Thymus (tissue), 11 donors: Measurements from ENCODE around the gene PRPF6. TPM values are rescaled to one million over a fixed set of nuclear protein-coding genes. Genes with fewer than 3 reads are reported as not detected.

Experiments
- DNase-seq, 9 donors: peaks; one replicate each; pipeline ENCODE4 v3.0.0-alpha.2; 2013; ENCODE audit warnings: low spot score in 9 of 9, low read depth in 6 of 9, missing footprints in 1 of 9
- H3K27ac ChIP-seq, 2 donors: one replicate each; pipeline ENCODE4 v1.5.1; 2013; ENCODE audit warnings: control low read depth in 1 of 2, low read depth in 1 of 2, low read length in 1 of 2, mild to moderate bottlenecking in 1 of 2, moderate library complexity in 1 of 2
- H3K27me3 ChIP-seq, 2 donors: one replicate each; pipeline ENCODE4 v1.5.1; 2013; ENCODE audit warnings: low read length in 1 of 2; ENCODE audit not compliant: control insufficient read depth in 2 of 2, insufficient read depth in 1 of 2
- H3K36me3 ChIP-seq, 2 donors: one replicate each; pipeline ENCODE4 v1.5.1; 2013; ENCODE audit warnings: low read length in 1 of 2, mild to moderate bottlenecking in 1 of 2, moderate library complexity in 1 of 2; ENCODE audit not compliant: control insufficient read depth in 2 of 2, insufficient read depth in 2 of 2
- H3K4me1 ChIP-seq, 2 donors: one replicate each; pipeline ENCODE4 v1.5.1; 2013; ENCODE audit warnings: low read length in 2 of 2; ENCODE audit not compliant: control insufficient read depth in 2 of 2, insufficient read depth in 2 of 2
- H3K4me3 ChIP-seq, 2 donors: one replicate each; pipeline ENCODE4 v1.5.1; 2013; ENCODE audit warnings: low read length in 2 of 2, control low read depth in 1 of 2, mild to moderate bottlenecking in 1 of 2
- H3K9me3 ChIP-seq, 2 donors: one replicate each; pipeline ENCODE4 v1.5.1; 2013; ENCODE audit warnings: low read length in 1 of 2, mild to moderate bottlenecking in 1 of 2; ENCODE audit not compliant: control insufficient read depth in 2 of 2, insufficient read depth in 1 of 2
- WGBS: extraction: QIAGEN DNeasy Blood & Tissue Kit; methylation state at CpG from one replicate; pipeline ENCODE4 v1.1.7; 2013; 5-methylcytosine and 5-hydroxymethylcytosine counted together
- polyA plus RNA-seq: library from polyadenylated mRNA; stranded (reverse); fragments of 200-250 nt; gene quantifications from one replicate; pipeline ENCODE4 v1.2.3, GENCODE V29; 2013
- total RNA-seq: library from RNA; stranded (reverse); fragments of 120-200 nt; gene quantifications from one replicate; pipeline ENCODE4 v1.2.4, GENCODE V29; 2013
- donor health status: healthy.

PRPF6 gene
- total and polyA plus RNA-seq, 2 donors, result 45.1 to 56.1 TPM

DNA sequence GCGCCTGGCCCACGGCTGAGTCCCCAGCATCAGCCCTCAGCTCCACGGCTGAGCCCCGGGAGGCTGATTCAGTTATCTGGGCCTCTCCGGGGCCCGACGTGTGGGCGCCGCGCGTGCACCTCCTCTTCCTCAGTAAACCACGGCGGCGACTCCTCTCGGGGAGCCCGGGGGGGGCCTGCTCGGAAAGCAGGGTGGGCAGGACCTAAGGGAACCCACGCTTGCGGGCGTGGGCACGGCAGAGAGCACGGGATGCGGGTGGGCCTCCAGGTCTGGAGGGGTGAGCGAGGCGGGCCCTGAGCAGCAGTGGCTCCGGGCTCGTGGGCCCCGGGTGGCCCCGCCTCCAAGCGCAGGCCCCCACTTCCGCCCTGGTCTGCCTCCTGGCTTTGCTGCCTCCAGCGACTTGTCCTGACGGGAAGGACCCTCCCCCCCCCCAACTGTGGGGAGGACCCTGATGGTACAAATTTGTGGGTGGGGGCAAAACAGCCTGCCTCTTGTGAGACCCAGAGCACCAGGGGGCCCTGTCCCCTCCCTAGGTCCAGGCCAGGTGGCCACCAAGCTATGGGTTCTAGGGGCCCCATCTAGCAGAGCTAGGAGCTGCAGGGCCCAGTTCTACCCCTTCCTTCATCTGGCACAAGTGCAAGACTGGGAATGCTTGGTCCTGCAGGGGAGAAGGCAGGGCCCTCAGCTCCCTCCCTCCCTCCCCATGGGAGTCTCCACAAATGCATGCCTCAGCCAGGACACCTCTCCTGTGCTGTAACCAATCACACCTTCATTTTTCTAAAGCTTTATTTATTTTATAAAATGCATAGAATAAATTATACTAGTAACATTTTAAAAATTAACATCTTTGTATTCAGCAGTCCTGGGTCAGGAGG, 41.6 kb upstream of the PRPF6 start:
- H3K4me1 ChIP-seq, result peaks cover 4 to 16% of the 10 kb centered on the region in 2 donors
- no peak for DNase-seq
- H3K27ac ChIP-seq, result no peak overlapping the region
- WGBS, result 86% methylated on average over 33 of the region's 33 CpGs
- H3K36me3 ChIP-seq, result peaks cover 49 to 68% of the 10 kb centered on the region in 2 donors
- H3K4me3 ChIP-seq, result no peak overlapping the region
- H3K9me3 ChIP-seq, result peaks cover 0 to 14% of the 10 kb centered on the region in 2 donors
- H3K27me3 ChIP-seq, result no peaks in the 10 kb centered on the region

DNA sequence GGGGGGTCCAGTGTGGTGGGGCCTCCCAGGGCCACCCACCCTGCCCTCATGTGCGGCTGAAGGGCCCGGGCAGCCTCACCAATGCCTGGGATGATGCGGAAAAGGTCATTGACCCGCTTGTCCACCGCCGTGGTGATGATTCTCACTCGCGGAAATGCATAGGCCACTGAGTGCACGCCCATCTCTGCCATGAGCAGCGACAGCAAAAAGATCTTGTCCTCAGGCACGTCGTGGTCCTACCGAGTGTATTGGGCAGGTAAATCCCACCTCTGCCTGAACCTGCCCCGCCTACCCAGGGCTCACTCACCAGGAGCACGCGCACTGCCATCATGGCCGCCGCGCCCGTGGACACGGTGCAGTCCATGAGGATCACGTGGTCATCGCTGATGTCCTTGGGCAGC, 40.9 kb upstream of the PRPF6 start:
- peaks cover 48 to 68% of the 10 kb centered on the region in 2 donors for H3K36me3 ChIP-seq
- DNase-seq, result no peak
- H3K27me3 ChIP-seq, result no peaks in the 10 kb centered on the region
- H3K4me1 ChIP-seq, result peaks cover 4 to 16% of the 10 kb centered on the region in 2 donors
- WGBS, result 98% methylated on average over 23 of the region's 23 CpGs
- no peak overlapping the region for H3K4me3 ChIP-seq
- no peak overlapping the region for H3K27ac ChIP-seq
- peaks cover 0 to 14% of the 10 kb centered on the region in 2 donors for H3K9me3 ChIP-seq

DNA sequence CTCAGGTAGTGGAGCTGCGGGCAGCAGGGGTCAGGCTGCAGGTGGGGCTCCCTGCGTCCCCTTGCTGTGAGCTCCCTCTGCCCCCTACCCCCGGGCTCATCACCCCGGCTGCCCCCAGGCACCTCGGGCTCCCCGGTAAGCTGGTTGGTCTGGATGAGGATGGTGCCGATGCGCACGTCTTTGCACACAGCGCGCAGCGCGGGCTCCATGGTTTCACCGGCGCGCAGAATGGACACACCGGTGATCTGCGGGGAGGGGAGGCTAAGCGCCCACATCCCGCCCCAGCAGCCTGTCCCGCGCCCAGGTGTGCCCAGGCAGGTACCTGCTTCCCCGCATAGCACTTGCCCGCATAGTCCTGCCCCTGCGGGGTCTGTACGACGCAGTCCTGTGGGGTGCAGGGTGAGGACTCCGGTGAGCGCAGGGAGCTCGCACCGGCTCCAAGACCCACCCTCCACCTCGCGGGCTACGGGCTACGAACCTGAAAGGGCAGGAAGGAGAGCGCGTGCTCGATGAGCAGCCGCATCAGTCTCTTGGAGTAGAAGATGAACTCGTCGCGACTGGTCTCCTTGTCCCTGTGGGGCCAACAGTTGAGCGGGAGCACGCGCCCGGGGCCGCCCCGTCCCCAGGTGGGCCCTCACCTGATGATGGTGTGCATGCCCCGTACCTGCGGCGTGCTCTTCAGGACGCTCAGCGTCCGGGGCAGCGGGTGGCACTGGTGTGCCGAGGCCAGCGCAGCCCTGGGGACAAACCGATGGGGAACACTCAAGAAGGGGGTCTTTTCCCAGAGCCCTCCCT, 40.3 kb upstream of the PRPF6 start:
- H3K4me1 ChIP-seq, result peaks cover 4 to 16% of the 10 kb centered on the region in 2 donors
- H3K4me3 ChIP-seq, result no peak overlapping the region
- WGBS, result 98% methylated on average over 58 of the region's 58 CpGs
- no peak for DNase-seq
- no peak overlapping the region for H3K27ac ChIP-seq
- H3K27me3 ChIP-seq, result no peaks in the 10 kb centered on the region
- H3K36me3 ChIP-seq, result peaks cover 48 to 68% of the 10 kb centered on the region in 2 donors
- H3K9me3 ChIP-seq, result peaks cover 0 to 14% of the 10 kb centered on the region in 2 donors

DNA sequence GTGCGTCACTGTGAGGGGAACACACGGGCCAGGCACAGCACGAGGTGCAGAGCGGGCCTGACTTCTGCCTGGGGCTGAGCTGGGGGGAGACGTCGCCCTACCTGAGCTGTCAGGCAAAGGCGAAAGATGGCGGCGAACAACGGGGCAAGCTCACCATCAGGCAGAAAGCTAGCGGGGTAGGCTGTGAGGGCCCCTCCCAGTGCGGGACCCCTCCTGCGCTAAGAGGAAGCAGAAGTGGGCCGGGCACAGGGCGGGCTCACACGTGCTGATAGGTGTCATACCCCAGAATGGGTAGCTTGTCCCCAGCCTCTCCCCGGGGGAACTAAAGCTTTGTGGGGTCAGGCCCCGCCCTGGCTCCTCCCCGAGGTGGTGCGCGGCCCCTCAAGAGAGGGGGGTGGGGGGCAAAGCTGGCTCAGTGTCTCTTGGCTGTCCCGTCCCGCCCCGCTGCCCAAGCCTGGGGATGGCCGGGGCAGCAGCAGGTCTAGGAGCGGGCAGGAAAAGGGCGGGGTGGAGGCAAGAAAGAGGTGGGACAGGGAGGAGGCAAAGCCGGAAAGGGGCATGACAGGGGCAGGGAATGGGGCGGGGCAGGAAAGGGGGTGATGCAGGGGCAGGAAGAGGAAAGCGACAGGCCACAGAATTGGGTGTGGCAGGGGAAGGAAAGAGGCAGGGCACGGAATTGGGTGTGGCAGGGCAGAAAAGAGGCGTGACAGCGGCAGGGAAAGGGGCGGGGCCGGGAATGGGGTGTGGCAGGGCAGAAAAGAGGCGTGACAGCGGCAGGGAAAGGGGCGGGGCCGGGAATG, 39.5 kb upstream of the PRPF6 start:
- peak in 2 of 9 donors; percentile 36 to 86 for DNase-seq
- Histone ChIP-seq H3K9me3 (peaks cover 0 to 14% of the 10 kb centered on the region in 2 donors), H3K4me3 (no peak overlapping the region), H3K27ac (no peak overlapping the region), H3K27me3 (no peaks in the 10 kb centered on the region), H3K36me3 (peaks cover 52 to 68% of the 10 kb centered on the region in 2 donors), H3K4me1 (peaks cover 4 to 16% of the 10 kb centered on the region in 2 donors)
- 73% methylated on average over 35 of the region's 39 CpGs for WGBS

DNA sequence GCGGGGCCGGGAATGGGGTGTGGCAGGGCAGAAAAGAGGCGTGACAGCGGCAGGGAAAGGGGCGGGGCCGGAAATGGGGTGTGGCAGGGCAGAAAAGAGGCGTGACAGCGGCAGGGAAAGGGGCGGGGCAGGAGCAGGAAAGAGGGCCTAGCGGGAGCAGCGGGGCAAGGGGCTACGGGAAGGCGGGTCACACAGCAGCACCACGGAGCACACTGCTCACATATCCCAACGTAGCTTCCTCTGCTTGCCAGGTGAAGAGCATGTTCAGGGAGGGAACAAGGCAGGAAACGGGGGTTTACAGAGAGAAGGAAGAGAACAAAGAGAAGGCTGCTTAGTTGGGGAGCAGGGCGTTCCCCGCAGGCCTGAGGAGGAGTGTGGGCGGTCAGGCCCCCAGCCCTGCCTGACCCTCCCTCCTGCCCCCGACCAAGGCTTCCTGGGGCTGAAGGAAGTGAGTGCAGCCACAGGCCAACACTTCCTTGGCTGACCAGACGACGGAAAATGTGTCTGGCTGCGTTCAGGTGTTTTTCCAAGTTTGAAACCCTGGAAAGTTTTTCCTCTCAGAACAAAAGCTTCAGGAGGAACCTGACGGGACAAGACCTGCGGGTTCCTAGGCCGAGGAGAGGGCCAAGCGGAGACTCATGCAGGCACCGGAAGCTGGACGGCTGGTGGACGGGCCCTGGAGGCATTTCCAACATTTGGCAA, 38.5 kb upstream of the PRPF6 start:
- WGBS, result 62% methylated on average over 30 of the region's 30 CpGs
- peak in 2 of 9 donors; percentile 60 to 63 for DNase-seq
- Histone ChIP-seq H3K36me3 (peaks cover 52 to 67% of the 10 kb centered on the region in 2 donors), H3K27ac (peak overlapping the region; percentile 60 to 82), H3K27me3 (no peaks in the 10 kb centered on the region), H3K4me1 (peaks cover 4 to 17% of the 10 kb centered on the region in 2 donors), H3K4me3 (no peak overlapping the region), H3K9me3 (peaks cover 0 to 14% of the 10 kb centered on the region in 2 donors)

DNA sequence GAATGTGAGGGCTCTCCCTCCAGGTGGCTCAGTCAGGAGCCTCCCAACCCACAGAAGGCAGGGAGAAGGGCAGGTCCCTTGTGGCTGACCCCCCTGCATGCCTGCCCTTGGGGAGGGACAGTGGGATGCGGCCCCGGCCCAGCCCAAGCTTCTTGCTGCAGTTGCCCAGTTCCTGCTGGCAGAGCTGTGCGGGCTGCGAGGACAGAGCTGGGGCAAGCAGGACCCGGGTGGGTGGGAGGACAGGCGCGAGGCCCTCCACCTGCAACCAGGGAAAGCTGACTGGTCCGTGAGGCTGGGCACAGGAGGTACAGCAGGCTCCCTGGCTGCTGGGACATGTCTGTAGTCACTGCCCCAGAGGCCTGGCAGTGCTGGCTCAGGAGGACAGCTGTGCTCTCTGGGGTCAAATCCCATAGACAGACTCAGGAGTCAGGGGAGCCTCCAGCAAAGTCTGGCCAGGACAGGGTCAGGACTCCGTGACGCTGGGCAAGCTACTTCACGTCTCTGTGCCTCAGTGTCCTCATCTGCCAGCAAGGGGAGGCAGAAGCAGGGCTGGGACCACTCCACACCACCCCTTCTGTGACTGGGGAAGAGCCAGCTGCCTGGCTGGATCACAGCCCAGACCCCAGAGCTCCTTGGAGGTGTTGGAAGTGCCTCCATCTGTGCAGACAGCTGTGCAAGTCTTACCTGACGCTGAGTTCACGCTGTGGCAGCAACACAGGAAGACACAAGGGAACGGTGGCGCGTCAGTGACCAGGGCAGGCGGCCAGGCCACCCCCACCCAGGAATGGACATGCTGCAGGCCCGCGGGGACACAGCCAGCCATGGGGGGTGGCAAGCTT, 37.7 kb upstream of the PRPF6 start:
- WGBS, result 97% methylated on average over 19 of the region's 19 CpGs
- Histone ChIP-seq H3K27me3 (no peaks in the 10 kb centered on the region), H3K4me1 (peaks cover 9 to 25% of the 10 kb centered on the region in 2 donors), H3K36me3 (peaks cover 52 to 66% of the 10 kb centered on the region in 2 donors), H3K4me3 (no peak overlapping the region), H3K9me3 (peaks cover 0 to 13% of the 10 kb centered on the region in 2 donors), H3K27ac (peak overlapping the region; percentile 60 to 82)
- DNase-seq, result no peak

DNA sequence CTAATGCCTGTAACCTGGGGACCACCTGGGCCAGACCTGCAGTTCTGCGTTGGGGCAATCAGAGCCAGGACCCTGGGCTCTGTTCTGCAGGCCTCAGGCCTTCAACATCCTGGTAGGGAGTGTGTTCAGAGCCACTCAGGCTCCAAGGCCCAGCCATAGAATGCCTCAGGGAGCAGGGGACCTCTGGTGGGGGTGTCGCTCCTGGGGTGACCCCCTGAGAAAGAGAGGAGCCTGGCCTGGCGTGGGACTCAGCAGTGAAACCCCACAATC, 37.2 kb upstream of the PRPF6 start:
- WGBS, result 97% methylated on average over 3 of the region's 3 CpGs

More for the DNA sequence above, 37.2 kb upstream of the PRPF6 start:
- Histone ChIP-seq H3K4me3 (no peak overlapping the region), H3K9me3 (peaks cover 0 to 10% of the 10 kb centered on the region in 2 donors), H3K27me3 (no peaks in the 10 kb centered on the region), H3K27ac (no peak overlapping the region), H3K36me3 (peaks cover 52 to 60% of the 10 kb centered on the region in 2 donors), H3K4me1 (peaks cover 13 to 31% of the 10 kb centered on the region in 2 donors)
- DNase-seq, result no peak
